GM19468 (cell line): ENCODE data around the gene IER5L.
"Not testable (repeated sequence)": the region's sequence is repeated elsewhere in the genome, so short reads cannot be mapped to it uniquely, and the experiment has no call there.

ENCODE experiments used
- ATAC-seq: cut with Tn5 transposase; IDR thresholded peaks from one replicate; pipeline ENCODE4 v1.9.1; 2021; ENCODE audit warnings: mild to moderate bottlenecking, moderate library complexity, moderate number of reproducible peaks; ENCODE audit not compliant: unreplicated experiment; ENCODE audit errors: extremely low read depth

IER5L gene

GRCh38 chr9:129204840-129205239 lies 26.8 kb upstream of the IER5L start:
- no peak for ATAC-seq

- no peak for ATAC-seq
Measured at GRCh38 chr9:129203556-129203909, 25.5 kb upstream of the IER5L start.

- peak; percentile 82 for ATAC-seq
Measured at GRCh38 chr9:129202613-129203555, 24.8 kb upstream of the IER5L start.

GRCh38 chr9:129201866-129202265 lies 23.8 kb upstream of the IER5L start:
- no peak for ATAC-seq

GRCh38 chr9:129201289-129201688 lies 23.2 kb upstream of the IER5L start:
- no peak for ATAC-seq

GRCh38 chr9:129200255-129200654 lies 22.2 kb upstream of the IER5L start:
- no peak for ATAC-seq

GRCh38 chr9:129199044-129199435 lies 21.0 kb upstream of the IER5L start:
- ATAC-seq = no peak

- no peak for ATAC-seq
Measured at GRCh38 chr9:129198319-129199043, 20.4 kb upstream of the IER5L start.

GRCh38 chr9:129197978-129198318 lies 19.9 kb upstream of the IER5L start:
- no peak for ATAC-seq

- not testable (repeated sequence) for ATAC-seq
Measured at GRCh38 chr9:129197045-129197444, 19.0 kb upstream of the IER5L start.

- no peak for ATAC-seq
Measured at GRCh38 chr9:129195606-129196005, 17.5 kb upstream of the IER5L start.

- no peak for ATAC-seq
Measured at GRCh38 chr9:129194221-129194620, 16.2 kb upstream of the IER5L start.

GRCh38 chr9:129193655-129194054 lies 15.6 kb upstream of the IER5L start:
- ATAC-seq = no peak

- ATAC-seq = no peak
Measured at GRCh38 chr9:129191234-129191633, 13.2 kb upstream of the IER5L start.

- ATAC-seq = not testable (repeated sequence)
Measured at GRCh38 chr9:129189971-129190370, 11.9 kb upstream of the IER5L start.

- no peak for ATAC-seq
Measured at GRCh38 chr9:129187042-129187441, 9.0 kb upstream of the IER5L start.

- ATAC-seq = no peak
Measured at GRCh38 chr9:129185991-129186390, 7.9 kb upstream of the IER5L start.

GRCh38 chr9:129185402-129185801 lies 7.3 kb upstream of the IER5L start:
- no peak for ATAC-seq

GRCh38 chr9:129184596-129185122 lies 6.6 kb upstream of the IER5L start:
- ATAC-seq = no peak

GRCh38 chr9:129184219-129184524 lies 6.1 kb upstream of the IER5L start:
- no peak for ATAC-seq

GRCh38 chr9:129183495-129184218 lies 5.6 kb upstream of the IER5L start:
- ATAC-seq = no peak
